ENCODE measurements around the gene CSNK2A3. TPM values are rescaled to one million over a fixed set of nuclear protein-coding genes. Genes with fewer than 3 reads are reported as not detected.

Gene CSNK2A3
- total and polyA plus RNA-seq, 2 donors (not counting 1 experiment from before 2014, with no cell fraction given), result 2.3 TPM

- H3K4me1 ChIP-seq (ENCODE audit: control insufficient read depth, extremely low read depth, insufficient read depth, low read length), result no peaks in the 10 kb centered on the region
- no peak for DNase-seq (ENCODE audit: low read depth in 2 of 2)
- H3K27me3 ChIP-seq (ENCODE audit: control insufficient read depth, insufficient read depth, low read length), result no peaks in the 10 kb centered on the region
- no peaks in the 10 kb centered on the region for H3K79me2 ChIP-seq (ENCODE audit: control insufficient read depth, insufficient read depth, low read length)
- no peaks in the 10 kb centered on the region for H3K36me3 ChIP-seq (ENCODE audit: control insufficient read depth, insufficient read depth, low read length)
- H2AFZ ChIP-seq (ENCODE audit: low read length), result no peak overlapping the region
- H4K20me1 ChIP-seq (ENCODE audit: control insufficient read depth, extremely low read depth, insufficient read depth, low read length), result no peaks in the 10 kb centered on the region
- no peak for TF ChIP-seq CTCF (conservative IDR thresholded peaks at IDR 0.05 in 1 of 2, IDR thresholded peaks at IDR 0.05 in 1 of 2; ENCODE audit: low read depth in 1 of 2, low read length in 2 of 2)
- TF ChIP-seq EZH2 (IDR thresholded peaks at IDR 0.05; ENCODE audit: low read length, missing control alignments), result no peak
- no peak overlapping the region for H3K27ac ChIP-seq (ENCODE audit: insufficient read depth, low read length)
- H3K9me3 ChIP-seq (ENCODE audit: control insufficient read depth, insufficient read depth, low read depth, low read length), result no peaks in the 10 kb centered on the region
- no peak overlapping the region for H3K4me2 ChIP-seq (ENCODE audit: extremely low read depth, insufficient read depth, low read length)
- H3K4me3 ChIP-seq (replicated peaks in 1 of 4; ENCODE audit: control extremely low read depth in 1 of 4, insufficient read depth in 1 of 4, low read depth in 3 of 4, low read length in 4 of 4), result no peak overlapping the region
- no peak overlapping the region for H3K9ac ChIP-seq (ENCODE audit: insufficient read depth, low read length)
These were observed 20.9 kb upstream of the CSNK2A3 start for GRCh38 chr11:11373934-11374333.

DNA sequence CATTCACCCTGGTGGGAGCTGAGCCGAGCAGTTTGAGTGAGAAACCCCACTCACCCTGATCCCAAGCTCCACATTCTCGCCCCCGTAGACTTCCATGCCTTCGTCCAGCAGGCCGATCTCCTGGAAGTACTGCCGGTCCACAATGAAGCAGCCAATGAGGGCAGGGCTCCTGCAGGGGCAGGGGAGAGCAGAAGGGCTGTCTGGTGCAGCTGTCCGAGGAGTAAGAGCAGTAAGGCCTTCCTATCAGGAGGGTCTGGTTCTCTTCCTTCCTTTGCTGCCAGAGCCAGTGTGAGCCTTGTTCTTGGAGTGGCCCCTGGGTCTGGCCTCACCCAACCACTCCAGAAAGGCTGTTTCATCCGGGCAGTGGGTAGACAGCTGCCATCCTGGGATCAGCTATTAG is 19.4 kb upstream of the CSNK2A3 start:
- DNase-seq (ENCODE audit: low read depth in 2 of 2), result no peak
- TF ChIP-seq CTCF (conservative IDR thresholded peaks at IDR 0.05 in 1 of 2, IDR thresholded peaks at IDR 0.05 in 1 of 2; ENCODE audit: low read depth in 1 of 2, low read length in 2 of 2), result no peak
- no peak for TF ChIP-seq EZH2 (IDR thresholded peaks at IDR 0.05; ENCODE audit: low read length, missing control alignments)

DNA sequence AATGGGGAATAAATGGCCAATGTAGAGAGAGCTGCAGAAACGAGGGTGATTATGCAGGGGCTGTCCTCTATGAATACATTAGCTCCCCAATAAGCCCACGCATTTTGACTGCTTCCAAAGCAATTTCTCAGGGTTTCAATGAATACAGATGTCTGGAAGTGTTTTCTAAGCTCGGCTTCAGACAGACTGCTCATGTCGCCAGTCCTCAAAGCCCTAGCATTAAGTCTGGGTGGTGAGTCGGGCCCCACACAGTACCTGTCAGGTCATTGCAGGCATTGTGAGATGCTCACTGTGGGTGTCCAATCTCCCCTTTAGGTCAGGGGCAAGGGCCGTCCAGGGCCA is 17.9 kb upstream of the CSNK2A3 start:
- no peak for DNase-seq (ENCODE audit: low read depth in 2 of 2)
- Histone ChIP-seq H3K27ac (ENCODE audit: insufficient read depth, low read length) (no peak overlapping the region), H3K4me1 (ENCODE audit: control insufficient read depth, extremely low read depth, insufficient read depth, low read length) (no peaks in the 10 kb centered on the region), H4K20me1 (ENCODE audit: control insufficient read depth, extremely low read depth, insufficient read depth, low read length) (no peaks in the 10 kb centered on the region), H3K27me3 (ENCODE audit: control insufficient read depth, insufficient read depth, low read length) (no peaks in the 10 kb centered on the region), H3K4me2 (ENCODE audit: extremely low read depth, insufficient read depth, low read length) (no peak overlapping the region), H2AFZ (ENCODE audit: low read length) (no peak overlapping the region), H3K79me2 (ENCODE audit: control insufficient read depth, insufficient read depth, low read length) (no peaks in the 10 kb centered on the region), H3K4me3 (replicated peaks in 1 of 4; ENCODE audit: control extremely low read depth in 1 of 4, insufficient read depth in 1 of 4, low read depth in 3 of 4, low read length in 4 of 4) (no peak overlapping the region), H3K36me3 (ENCODE audit: control insufficient read depth, insufficient read depth, low read length) (no peaks in the 10 kb centered on the region), H3K9me3 (ENCODE audit: control insufficient read depth, insufficient read depth, low read depth, low read length) (no peaks in the 10 kb centered on the region), H3K9ac (ENCODE audit: insufficient read depth, low read length) (no peak overlapping the region)
- TF ChIP-seq CTCF (conservative IDR thresholded peaks at IDR 0.05 in 1 of 2, IDR thresholded peaks at IDR 0.05 in 1 of 2; ENCODE audit: low read depth in 1 of 2, low read length in 2 of 2) (no peak), EZH2 (IDR thresholded peaks at IDR 0.05; ENCODE audit: low read length, missing control alignments) (no peak)

More for the DNA sequence above, 19.4 kb upstream of the CSNK2A3 start:
- no peak overlapping the region for H3K27ac ChIP-seq (ENCODE audit: insufficient read depth, low read length)
- no peak overlapping the region for H2AFZ ChIP-seq (ENCODE audit: low read length)
- H3K9me3 ChIP-seq (ENCODE audit: control insufficient read depth, insufficient read depth, low read depth, low read length), result no peaks in the 10 kb centered on the region
- no peaks in the 10 kb centered on the region for H4K20me1 ChIP-seq (ENCODE audit: control insufficient read depth, extremely low read depth, insufficient read depth, low read length)
- no peak overlapping the region for H3K4me3 ChIP-seq (replicated peaks in 1 of 4; ENCODE audit: control extremely low read depth in 1 of 4, insufficient read depth in 1 of 4, low read depth in 3 of 4, low read length in 4 of 4)
- H3K79me2 ChIP-seq (ENCODE audit: control insufficient read depth, insufficient read depth, low read length), result no peaks in the 10 kb centered on the region
- no peak overlapping the region for H3K9ac ChIP-seq (ENCODE audit: insufficient read depth, low read length)
- no peak overlapping the region for H3K4me2 ChIP-seq (ENCODE audit: extremely low read depth, insufficient read depth, low read length)
- no peaks in the 10 kb centered on the region for H3K36me3 ChIP-seq (ENCODE audit: control insufficient read depth, insufficient read depth, low read length)
- H3K27me3 ChIP-seq (ENCODE audit: control insufficient read depth, insufficient read depth, low read length), result no peaks in the 10 kb centered on the region
- H3K4me1 ChIP-seq (ENCODE audit: control insufficient read depth, extremely low read depth, insufficient read depth, low read length), result no peaks in the 10 kb centered on the region

All from fibroblast of lung (primary cell).